ENCODE results near the gene PCDH1.

The PCDH1 gene

DNA sequence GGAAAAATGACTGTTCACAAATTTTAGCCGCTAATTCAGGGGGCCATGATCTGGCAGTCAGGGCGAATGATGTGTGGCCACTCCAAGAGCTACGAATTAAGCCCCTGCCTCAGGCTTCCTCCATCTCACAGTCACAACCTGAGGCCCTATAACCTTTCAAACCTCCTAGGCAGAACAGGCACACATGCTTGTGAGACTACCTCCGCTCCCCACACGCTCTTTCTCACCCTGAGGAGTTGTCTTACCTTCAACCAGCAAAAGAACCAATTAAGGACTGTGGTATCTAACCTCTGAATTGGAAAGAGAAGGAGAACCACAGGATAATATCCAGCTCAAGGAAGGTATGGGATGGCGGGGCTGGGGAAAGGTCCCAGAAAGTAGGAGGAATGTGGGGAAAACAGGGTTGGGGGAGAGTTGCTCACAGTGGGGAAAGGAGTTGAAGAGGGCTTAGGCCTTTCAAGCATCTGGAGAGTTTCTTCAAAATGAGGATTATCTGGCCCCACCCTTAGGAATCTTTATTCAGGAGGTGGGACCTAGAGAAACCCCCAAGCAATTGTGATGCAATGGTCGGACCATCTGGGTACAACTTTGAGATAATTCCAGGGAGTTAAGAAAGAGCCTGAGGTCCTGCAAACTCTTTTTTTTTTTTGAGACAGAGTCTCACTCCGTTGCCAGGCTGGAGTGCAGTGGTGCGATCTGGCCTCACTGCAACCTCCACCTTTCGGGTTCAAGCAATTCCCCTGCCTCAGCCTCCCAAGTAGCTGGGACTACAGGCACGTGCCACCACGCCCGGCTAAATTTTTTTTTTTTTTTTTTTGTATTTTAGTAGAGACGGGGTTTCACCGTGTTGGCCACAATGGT, 5.5 kb downstream of the PCDH1 start:
- DNase-seq: no peak

DNA sequence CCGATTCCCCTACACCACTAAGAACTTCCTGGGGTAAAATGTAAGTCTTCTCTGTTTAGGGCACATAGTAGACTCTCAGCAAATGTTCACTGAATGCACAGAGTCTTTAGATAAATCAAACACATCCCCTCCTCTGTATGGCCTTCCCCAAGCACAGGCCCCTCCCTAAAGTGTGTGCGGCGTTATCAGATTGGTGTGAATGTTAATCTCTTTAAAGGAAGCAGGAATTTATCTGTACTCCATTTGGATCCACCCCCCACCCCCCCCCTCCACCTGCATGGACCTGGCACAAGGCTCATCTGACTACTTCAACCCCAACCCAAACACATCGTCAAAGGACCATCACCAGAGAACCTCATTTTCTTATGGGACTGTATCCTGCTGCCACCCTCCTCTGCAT, 6.3 kb downstream of the PCDH1 start:
- no peak for DNase-seq

DNA sequence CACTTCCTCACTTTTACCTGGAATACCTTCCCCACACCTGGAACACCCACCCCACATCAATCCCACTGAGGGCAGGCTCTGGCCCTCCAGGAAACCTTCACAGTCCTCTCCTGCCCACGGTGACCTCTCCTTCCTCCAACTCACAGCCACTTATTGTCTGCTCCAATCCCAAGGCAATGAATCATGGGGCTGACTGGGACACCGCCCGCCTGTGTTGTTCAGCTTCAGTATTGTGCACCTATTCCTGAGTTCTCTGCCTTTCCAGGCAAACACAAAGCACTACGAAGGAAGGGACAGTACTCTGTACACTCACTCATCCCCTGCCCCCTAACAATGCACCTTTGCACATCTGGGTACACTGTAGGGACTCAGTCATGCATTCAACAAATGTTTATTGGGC, 7.3 kb downstream of the PCDH1 start:
- no peak for DNase-seq

DNA sequence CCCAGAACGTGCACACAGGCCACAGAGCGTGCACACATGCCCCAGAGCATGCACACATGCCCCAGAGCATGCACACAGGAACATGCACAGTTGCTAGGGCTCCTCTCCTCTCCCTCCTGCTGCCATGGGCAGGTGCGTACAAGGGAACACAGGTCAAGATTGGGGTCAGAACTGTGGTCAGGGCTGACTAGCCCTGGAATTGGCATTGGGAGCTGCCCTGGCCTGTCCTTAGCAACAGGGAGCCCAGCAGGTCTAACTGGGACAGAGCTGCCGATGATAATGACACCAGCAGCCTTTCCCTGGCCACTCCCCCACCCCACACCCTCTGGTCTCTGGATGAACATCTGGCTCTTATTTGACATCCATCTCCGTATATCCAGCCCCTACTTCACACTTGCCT, 8.0 kb downstream of the PCDH1 start:
- no peak for DNase-seq

- no peak for DNase-seq
Measured at GRCh38 chr5:141869514-141869913, 8.7 kb downstream of the PCDH1 start.

GRCh38 chr5:141869040-141869439, 9.2 kb downstream of the PCDH1 start:
- DNase-seq: no peak

DNA sequence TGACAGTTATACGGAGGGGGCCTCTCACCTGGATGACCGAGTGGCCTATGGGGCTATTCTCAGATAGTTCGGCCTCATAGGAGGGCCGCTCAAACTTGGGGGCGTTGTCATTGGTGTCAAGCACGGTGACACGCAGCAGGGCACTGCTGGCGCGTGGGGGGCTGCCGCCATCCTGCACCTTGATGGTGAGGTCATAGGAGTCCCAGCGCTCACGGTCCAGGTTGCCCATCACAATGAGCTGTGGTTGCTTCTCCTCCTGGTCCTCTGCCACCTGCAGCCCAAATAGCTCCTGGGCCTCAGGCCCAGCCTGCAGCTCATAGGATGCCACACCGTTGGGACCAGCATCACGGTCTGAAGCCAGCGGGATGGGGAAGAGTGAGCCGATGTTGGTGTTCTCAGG, 9.7 kb downstream of the PCDH1 start:
- no peak for DNase-seq

DNA sequence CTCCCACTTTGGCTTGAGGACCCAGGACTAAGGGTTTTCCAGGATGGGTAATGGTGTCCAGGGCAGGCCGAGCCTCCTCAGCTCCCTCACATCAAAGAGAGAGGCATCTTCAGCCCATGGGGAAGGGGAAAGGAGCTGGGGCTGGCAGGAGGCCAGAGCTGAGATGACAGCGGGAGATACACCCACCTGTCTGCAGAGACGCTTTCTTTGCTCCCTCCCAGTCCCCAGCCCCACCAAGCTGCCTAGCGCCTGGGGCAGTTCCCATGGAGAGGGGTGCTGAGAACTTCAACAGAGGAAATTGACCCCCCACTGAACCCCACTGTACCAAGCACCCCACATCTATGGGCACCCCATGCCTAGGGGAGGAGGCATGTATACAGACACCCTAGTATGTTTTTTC, 10.6 kb downstream of the PCDH1 start:
- DNase-seq: no peak

- DNase-seq: no peak
Measured at GRCh38 chr5:141867139-141867538, 11.1 kb downstream of the PCDH1 start.

- no peak for DNase-seq
Measured at GRCh38 chr5:141866096-141866495, 12.1 kb downstream of the PCDH1 start.

DNA sequence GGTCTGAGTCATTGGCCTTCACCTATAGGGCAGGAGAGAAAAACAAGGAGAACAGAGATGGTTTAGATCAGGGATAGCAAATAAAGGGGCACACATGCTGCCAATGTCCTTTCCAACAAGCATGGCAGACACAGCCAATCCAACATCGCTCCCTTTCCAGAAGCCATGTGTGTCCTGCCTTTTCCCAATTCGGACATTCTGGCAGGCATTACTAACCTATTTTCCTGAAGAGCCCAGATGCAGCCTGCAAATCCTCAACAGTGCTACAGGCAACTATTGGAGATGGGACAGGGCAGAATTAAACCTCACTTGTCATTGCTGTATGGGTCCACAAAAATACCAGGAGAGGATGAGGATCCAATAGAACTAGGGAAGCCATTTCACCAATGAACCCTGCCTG, 12.8 kb downstream of the PCDH1 start:
- no peak for DNase-seq

DNA sequence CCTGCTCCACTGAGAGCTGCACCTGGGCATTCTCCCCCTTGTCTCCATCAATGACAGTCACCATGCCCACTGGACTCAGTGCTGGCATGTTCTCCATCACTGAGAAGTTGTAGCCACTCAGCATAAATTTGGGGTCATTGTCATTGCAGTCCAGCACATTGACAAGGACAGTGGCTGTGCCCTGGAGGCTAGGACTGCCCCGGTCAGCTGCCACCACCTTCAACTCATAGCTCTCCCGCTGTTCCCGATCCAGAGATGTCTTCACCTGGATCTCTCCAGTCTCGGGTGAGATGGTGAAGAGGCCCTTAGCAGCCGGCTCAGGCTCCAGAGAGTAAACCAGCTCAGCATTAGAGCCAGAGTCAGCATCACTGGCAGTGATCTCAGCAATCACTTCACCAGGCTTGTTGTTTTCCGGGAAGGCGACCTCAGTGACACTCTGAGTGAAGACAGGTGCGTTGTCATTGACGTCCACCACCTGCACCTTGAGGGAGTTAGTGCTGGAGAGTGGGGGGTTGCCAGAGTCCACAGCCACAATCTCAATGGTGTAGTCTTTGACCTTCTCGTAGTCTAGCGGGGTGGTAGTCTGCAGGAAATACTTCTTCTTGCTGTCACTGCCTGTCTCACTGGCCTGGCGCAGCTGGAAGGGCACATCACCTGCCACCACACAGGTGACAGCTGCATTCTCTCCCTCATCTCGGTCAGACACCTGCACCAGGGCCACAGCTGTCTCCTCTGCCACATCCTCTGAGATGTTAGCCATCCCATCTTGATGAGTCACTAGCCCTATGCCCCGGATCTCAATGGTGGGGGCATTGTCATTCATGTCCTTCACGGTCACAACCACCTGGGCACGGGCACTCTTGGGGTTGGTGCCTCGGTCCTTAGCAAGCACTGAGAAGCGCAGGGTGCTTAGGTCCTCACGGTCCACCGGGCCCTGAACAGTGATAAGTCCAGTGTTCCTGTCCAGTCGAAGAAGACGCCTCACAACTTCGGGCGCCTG, 13.5 kb downstream of the PCDH1 start:
- DNase-seq: no peak

DNA sequence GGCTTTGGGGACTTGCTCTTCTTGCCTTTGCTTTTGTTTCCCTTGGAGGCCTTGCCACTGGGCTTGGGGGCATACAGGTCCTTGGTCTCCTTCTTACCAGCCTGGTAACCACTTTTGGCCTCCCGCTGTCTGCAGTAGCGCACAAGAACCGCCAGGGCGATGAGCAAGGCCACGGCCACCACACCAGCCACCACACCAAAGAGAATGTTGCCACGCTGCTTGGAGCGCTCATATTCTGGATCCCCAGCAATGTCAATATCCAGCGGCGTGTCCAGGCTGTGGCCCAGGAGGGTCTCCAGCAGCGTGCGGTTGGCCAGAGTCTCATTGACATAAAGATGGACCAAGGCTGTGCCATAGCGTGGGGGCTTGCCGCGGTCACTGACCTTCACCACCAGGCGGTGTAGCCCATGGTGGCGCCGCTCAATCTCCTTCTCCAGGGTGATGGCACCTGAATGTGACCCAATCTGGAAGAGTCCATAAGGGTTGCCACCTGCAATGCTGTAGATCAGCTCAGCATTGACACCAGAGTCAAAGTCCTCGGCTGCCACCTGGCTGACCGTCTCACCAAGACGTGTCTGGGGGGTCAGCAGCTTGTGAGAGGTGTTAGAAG, 14.5 kb downstream of the PCDH1 start:
- no peak for DNase-seq

- no peak for DNase-seq
Measured at GRCh38 chr5:141862936-141863543, 15.2 kb downstream of the PCDH1 start.

GRCh38 chr5:141861194-141861593, 17.0 kb downstream of the PCDH1 start:
- no peak for DNase-seq

DNA sequence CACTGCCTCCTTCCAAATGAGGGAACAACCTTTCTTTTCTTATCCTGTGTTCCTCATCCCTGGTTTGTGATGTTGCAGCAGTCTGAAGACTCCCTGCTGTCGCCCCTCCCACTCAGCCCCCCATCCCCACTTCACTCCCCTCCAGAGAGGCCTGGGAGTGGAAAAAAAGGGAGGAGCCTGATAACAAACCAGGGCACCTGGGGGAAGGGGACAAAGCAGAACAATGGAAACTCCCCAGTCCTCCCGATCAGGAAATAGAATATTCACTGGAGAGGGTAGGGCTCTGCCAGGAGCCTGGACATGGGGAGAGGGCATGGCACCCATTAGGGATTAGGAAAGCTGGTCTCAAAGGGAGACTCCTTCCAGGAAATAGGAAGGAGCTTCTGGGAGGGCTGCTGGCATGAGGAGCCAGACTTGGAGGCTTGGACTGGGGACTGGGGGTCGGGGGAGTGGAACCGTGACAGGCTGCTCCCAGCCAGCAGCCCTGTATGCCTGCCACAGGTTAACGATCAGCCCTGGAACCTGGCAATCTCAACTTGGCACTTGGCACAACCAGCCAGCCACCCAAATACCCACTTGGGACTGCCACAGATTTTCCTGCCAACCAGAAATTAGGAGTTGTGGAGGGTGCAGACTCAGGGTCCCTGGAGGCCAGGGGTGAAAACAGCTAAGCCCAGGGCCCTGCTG, 20.0 kb downstream of the PCDH1 start:
- DNase-seq: no peak

DNA sequence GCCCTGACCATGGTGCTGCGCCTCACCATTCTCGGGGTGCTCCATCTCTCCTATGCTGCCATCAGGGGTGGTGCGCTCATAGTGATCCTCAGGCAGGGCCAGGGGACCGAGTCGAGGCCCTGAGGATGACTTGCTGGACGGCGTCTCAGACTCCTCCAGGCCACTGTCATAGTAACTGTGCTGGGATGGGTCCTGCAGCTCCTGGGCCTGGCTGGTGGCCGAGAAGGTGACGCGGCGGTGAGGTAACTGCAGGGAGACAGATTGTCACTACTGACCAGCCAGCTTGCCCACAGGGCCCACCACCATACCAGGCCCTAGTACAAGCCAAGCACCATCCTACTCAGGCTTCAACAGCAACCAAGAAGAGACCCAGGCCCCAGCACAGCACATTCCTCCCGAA, 21.0 kb downstream of the PCDH1 start:
- no peak for DNase-seq

DNA sequence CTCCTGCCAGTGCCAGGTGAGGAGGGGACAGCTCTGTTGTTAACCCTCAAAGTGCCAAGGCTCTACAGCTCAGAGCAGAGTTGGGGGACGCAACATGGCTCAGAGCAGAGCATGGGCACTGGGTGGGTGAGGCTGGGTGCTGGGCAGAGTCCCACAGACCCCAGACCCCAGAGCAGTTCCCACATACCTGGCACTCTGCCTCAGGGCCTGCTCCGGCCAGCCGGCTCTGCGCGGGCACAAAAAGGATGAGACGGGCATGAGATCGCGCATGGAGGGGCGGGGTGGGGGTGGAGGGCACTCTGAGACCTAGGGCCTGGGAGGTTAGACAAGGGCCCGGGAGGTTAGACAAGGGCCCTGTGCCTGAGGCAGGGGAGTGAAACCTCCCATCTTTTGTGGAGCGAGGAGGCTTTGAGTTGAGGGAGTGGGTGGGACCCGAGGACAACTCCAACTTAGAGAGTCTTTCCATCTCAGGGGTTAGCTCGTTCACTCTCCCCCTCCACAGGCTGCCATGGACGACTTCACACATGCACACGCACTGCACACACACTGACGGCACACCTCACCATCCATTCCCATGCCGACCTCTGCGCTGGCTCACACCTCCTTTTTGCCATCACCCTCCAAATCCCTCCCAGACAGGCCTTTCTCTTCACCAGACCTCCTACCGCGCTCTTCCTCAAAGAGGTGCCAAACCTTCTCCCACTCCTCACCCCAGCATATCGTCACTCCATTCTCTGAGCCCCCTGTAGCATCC, 22.0 kb downstream of the PCDH1 start:
- DNase-seq: no peak

GRCh38 chr5:141855265-141856036, 22.8 kb downstream of the PCDH1 start:
- DNase-seq: no peak

- no peak for DNase-seq
Measured at GRCh38 chr5:141853895-141854626, 24.1 kb downstream of the PCDH1 start.
